ENCODE measurements around the gene VDAC1. TPM values are rescaled to one million over a fixed set of nuclear protein-coding genes. Genes with fewer than 3 reads are reported as not detected.

VDAC1 gene
- total RNA-seq, 2 experiments from 2014 or later = 46.8 to 50.9 TPM

DNA sequence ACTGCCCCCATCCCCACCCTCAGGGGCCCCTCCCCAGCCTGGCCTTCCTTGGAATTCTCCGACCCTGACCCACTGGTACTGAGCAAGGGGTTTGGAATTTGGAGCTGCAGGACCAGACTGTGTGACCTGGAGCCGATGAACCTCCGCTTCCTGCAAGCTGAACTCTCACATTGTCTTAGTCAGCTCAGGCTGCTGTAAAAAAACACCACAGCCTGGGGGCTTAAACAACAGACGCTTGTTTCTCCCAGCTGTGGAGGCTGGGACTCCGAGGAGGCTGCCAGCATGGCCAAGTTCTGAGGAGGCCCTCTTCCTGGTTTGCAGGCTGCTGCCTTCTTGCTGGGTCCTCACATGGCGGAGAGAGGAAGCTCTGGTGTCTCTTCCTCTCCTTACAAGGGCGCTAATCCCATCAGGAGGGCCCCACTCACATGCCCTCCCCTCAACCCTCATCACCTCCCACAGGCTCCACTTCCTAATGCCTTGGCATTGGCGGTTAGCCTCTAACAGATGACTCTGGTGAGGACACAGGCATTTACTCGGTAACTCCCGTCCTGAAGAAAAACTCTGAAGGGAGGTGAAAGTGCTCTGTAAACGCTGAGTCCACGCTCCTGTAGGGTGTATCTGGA, 78.8 kb downstream of the VDAC1 start:
- ATAC-seq (ENCODE audit: poor library complexity) (no peak), DNase-seq (no peak)
- Histone ChIP-seq H3K36me3 (ENCODE audit: insufficient read depth, low read length) (no peaks in the 10 kb centered on the region), H3K4me3 (ENCODE audit: low read length) (no peak overlapping the region), H3K27ac (ENCODE audit: low read depth in 1 of 2, low read length in 2 of 2) (no peak overlapping the region), H3K4me1 (ENCODE audit: insufficient read depth, low read length) (peaks cover 17% of the 10 kb centered on the region), H3K9me3 (ENCODE audit: control insufficient read depth in 1 of 2, insufficient read depth in 1 of 2, low read length in 2 of 2) (peaks cover 0 to 3% of the 10 kb centered on the region in 2 experiments), H3K27me3 (ENCODE audit: control insufficient read depth in 1 of 2, insufficient read depth in 2 of 2, low read length in 2 of 2) (no peaks in the 10 kb centered on the region)
- no peak overlapping the region for H3K4me3 Mint-ChIP-seq
- H3K36me3 Mint-ChIP-seq (ENCODE audit: low read depth) = no peaks in the 10 kb centered on the region
- no peaks in the 10 kb centered on the region for H3K9me3 Mint-ChIP-seq
- no peak overlapping the region for H3K27ac Mint-ChIP-seq
- TF ChIP-seq, protein P1, sequence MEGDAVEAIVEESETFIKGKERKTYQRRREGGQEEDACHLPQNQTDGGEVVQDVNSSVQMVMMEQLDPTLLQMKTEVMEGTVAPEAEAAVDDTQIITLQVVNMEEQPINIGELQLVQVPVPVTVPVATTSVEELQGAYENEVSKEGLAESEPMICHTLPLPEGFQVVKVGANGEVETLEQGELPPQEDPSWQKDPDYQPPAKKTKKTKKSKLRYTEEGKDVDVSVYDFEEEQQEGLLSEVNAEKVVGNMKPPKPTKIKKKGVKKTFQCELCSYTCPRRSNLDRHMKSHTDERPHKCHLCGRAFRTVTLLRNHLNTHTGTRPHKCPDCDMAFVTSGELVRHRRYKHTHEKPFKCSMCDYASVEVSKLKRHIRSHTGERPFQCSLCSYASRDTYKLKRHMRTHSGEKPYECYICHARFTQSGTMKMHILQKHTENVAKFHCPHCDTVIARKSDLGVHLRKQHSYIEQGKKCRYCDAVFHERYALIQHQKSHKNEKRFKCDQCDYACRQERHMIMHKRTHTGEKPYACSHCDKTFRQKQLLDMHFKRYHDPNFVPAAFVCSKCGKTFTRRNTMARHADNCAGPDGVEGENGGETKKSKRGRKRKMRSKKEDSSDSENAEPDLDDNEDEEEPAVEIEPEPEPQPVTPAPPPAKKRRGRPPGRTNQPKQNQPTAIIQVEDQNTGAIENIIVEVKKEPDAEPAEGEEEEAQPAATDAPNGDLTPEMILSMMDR (IDR thresholded peaks at IDR 0.05) = no peak
- H3K27me3 Mint-ChIP-seq = no peaks in the 10 kb centered on the region
- POLR2A ChIA-PET = no interaction called here
- intact Hi-C loops (cut with DNase I, micrococcal nuclease) = no loop called here
- peaks cover 22% of the 10 kb centered on the region for H3K4me1 Mint-ChIP-seq (ENCODE audit: low read depth)
- CTCF ChIA-PET = no interaction called here

DNA sequence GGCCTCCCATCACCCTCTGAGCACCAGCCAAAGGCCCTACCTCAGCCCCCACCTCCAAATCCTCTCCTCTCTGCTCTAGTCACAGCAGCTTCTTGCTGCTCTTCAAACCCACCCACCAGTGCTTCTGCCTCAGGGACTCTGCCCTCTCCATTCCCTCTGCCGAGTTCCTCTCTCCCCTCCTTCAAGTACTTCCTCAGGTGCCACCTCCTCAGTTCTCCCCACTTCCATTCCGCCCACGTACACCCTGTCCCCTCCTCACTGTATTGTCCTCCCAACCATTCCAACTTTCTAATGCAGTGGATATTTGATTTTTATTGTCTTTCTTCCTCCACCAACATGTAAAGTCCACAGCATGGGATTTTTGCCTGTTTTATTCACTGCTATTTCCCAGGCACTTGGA, 79.5 kb downstream of the VDAC1 start:
- no peak overlapping the region for H3K4me3 Mint-ChIP-seq
- CTCF ChIA-PET = no interaction called here
- H3K27me3 Mint-ChIP-seq = no peaks in the 10 kb centered on the region
- no peak overlapping the region for H3K27ac Mint-ChIP-seq
- Histone ChIP-seq H3K27ac (ENCODE audit: low read depth in 1 of 2, low read length in 2 of 2) (no peak overlapping the region), H3K4me1 (ENCODE audit: insufficient read depth, low read length) (peaks cover 9% of the 10 kb centered on the region), H3K27me3 (ENCODE audit: control insufficient read depth in 1 of 2, insufficient read depth in 2 of 2, low read length in 2 of 2) (no peaks in the 10 kb centered on the region), H3K36me3 (ENCODE audit: insufficient read depth, low read length) (no peaks in the 10 kb centered on the region), H3K4me3 (ENCODE audit: low read length) (no peak overlapping the region), H3K9me3 (ENCODE audit: control insufficient read depth in 1 of 2, insufficient read depth in 1 of 2, low read length in 2 of 2) (peaks cover 0 to 3% of the 10 kb centered on the region in 2 experiments)
- no peaks in the 10 kb centered on the region for H3K36me3 Mint-ChIP-seq (ENCODE audit: low read depth)
- POLR2A ChIA-PET = no interaction called here
- no peak for DNase-seq
- ATAC-seq (ENCODE audit: poor library complexity) = no peak
- H3K9me3 Mint-ChIP-seq = no peaks in the 10 kb centered on the region
- TF ChIP-seq, protein P1 (IDR thresholded peaks at IDR 0.05) = no peak
- intact Hi-C loops (cut with DNase I, micrococcal nuclease) = no loop called here
- H3K4me1 Mint-ChIP-seq (ENCODE audit: low read depth) = peaks cover 14% of the 10 kb centered on the region

DNA sequence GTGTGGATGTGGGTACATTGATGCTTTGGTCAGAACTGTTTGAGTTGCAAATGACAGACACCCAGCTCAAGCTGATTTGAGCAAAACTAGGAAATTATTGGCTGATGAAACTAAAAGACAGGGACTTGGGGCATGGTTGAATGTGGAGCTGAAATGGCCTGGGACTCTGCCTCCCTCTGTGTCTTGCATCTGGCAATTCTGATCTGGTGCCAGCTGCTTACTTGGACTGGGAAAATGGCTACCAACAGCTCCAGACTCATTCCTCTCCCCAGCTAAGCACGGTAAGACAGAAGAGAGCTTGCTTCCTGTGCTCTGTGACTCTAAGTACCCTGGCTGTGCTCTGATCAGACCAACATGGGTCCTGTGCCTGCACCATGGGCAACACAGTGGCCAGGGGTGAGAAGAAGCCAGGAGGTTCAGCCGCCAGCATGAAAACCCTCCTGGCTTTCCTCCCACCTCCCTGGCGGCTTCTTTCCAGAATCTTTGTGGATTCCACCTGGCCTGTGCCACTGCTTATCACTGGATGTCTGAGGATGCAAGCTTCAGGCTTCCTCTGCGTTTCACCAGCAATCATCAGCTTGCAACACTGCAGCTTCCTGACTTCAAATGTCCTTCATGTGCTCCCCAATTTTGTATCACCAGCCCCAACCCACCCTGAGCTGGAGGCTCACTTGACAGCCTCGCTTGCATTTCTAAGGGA, 80.4 kb downstream of the VDAC1 start:
- Mint-ChIP-seq H3K9me3 (no peaks in the 10 kb centered on the region), H3K27ac (no peak overlapping the region), H3K4me1 (ENCODE audit: low read depth) (peaks cover 5% of the 10 kb centered on the region), H3K27me3 (no peaks in the 10 kb centered on the region), H3K36me3 (ENCODE audit: low read depth) (no peaks in the 10 kb centered on the region), H3K4me3 (no peak overlapping the region)
- no peaks in the 10 kb centered on the region for H3K27me3 ChIP-seq (ENCODE audit: control insufficient read depth in 1 of 2, insufficient read depth in 2 of 2, low read length in 2 of 2)
- peaks cover 2% of the 10 kb centered on the region for H3K4me1 ChIP-seq (ENCODE audit: insufficient read depth, low read length)
- no peak for ATAC-seq (ENCODE audit: poor library complexity)
- TF ChIP-seq, protein P1 (IDR thresholded peaks at IDR 0.05) = no peak
- intact Hi-C loops (cut with DNase I, micrococcal nuclease) = no loop called here
- H3K36me3 ChIP-seq (ENCODE audit: insufficient read depth, low read length) = no peaks in the 10 kb centered on the region
- ChIA-PET POLR2A (no interaction called here), CTCF (no interaction called here)
- H3K27ac ChIP-seq (ENCODE audit: low read depth in 1 of 2, low read length in 2 of 2) = no peak overlapping the region
- no peak for DNase-seq
- peaks cover 0 to 3% of the 10 kb centered on the region in 2 experiments for H3K9me3 ChIP-seq (ENCODE audit: control insufficient read depth in 1 of 2, insufficient read depth in 1 of 2, low read length in 2 of 2)
- H3K4me3 ChIP-seq (ENCODE audit: low read length) = no peak overlapping the region
